ENCODE data around the gene MLST8. TPM values are rescaled to one million over a fixed set of nuclear protein-coding genes. Genes with fewer than 3 reads are reported as not detected.
A peak's percentile ranks its signal among the peaks of the same experiment; 100 is the strongest.

The MLST8 gene
- total RNA-seq, 1 experiment from 2014 or later = 87.6 TPM

DNA sequence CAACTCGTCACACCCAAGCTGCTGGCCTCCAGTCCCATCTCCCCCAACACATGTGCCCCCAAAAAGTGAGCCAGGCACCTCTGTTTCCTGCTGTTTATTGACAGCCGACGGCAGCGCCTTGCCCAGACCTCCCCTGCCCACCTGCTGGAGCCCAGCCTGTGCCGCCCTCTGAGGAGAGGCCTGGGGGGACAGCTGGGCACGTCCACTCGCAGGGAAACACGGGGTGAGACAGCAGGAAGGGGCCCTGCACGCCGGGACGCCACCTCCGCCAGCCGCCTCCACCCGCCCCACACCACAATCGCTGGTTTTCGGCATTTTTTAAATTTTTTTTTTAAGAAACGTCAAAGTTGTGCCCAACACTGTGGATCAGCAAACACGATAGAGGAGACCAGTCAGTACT, 28.2 kb upstream of the MLST8 start:
- POLR2A ChIA-PET = interaction anchor here (1.5 to 2.0 kb wide), 2 partner anchors 15 to 22 kb away, joined by 7 to 9 read pairs; partner anchors contain the start of gene TRAF7
- BruUV-seq (replicated peaks) = no TSS peak

DNA sequence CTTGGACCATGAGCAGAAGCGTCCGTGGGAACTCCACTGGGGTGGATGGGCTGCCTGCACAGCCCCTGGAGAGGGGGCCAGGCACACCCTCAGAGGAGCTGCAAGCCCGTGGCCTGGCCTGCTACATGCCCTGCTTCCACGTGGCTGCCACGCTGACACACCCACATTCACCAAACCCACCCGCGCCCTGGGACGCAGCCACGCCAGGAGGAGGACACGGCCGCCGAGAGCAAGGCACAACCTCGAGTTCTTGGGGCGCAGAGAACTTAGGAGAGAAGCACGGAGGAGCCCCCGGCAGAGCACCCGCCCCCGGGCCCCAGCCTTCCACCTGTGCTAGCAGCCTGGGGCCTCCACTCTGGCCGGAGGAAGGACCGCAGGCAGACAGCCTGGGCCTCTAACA, 27.7 kb upstream of the MLST8 start:
- H3K9me3 Mint-ChIP-seq (ENCODE audit: unreplicated experiment) = no peaks in the 10 kb centered on the region
- ChIA-PET CTCF (interaction anchor here (0.6 to 0.9 kb wide), 3 partner anchors 9 to 74 kb away, joined by 3 to 7 read pairs (median 3); partner anchors contain the start of gene ECI1), POLR2A (interaction anchor here (1.5 to 2.0 kb wide), 2 partner anchors 15 to 22 kb away, joined by 7 to 9 read pairs; partner anchors contain the start of gene TRAF7)
- no peak overlapping the region for H3K4me3 Mint-ChIP-seq (ENCODE audit: unreplicated experiment)
- peaks cover 47% of the 10 kb centered on the region for H3K36me3 Mint-ChIP-seq (ENCODE audit: insufficient read depth, unreplicated experiment)
- no peaks in the 10 kb centered on the region for H3K27me3 Mint-ChIP-seq (ENCODE audit: insufficient read depth, unreplicated experiment)
- H3K27ac Mint-ChIP-seq (ENCODE audit: low read depth, unreplicated experiment) = no peak overlapping the region
- TF ChIP-seq, protein P1, sequence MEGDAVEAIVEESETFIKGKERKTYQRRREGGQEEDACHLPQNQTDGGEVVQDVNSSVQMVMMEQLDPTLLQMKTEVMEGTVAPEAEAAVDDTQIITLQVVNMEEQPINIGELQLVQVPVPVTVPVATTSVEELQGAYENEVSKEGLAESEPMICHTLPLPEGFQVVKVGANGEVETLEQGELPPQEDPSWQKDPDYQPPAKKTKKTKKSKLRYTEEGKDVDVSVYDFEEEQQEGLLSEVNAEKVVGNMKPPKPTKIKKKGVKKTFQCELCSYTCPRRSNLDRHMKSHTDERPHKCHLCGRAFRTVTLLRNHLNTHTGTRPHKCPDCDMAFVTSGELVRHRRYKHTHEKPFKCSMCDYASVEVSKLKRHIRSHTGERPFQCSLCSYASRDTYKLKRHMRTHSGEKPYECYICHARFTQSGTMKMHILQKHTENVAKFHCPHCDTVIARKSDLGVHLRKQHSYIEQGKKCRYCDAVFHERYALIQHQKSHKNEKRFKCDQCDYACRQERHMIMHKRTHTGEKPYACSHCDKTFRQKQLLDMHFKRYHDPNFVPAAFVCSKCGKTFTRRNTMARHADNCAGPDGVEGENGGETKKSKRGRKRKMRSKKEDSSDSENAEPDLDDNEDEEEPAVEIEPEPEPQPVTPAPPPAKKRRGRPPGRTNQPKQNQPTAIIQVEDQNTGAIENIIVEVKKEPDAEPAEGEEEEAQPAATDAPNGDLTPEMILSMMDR (IDR thresholded peaks at IDR 0.05; ENCODE audit: unreplicated experiment) = no peak
- peaks cover 5% of the 10 kb centered on the region for H3K4me1 Mint-ChIP-seq (ENCODE audit: insufficient read depth, unreplicated experiment)
- intact Hi-C loops (cut with micrococcal nuclease) = no loop called here
- TSS peak; percentile 77 for BruUV-seq (replicated peaks)
- no peak for DNase-seq (ENCODE audit: unreplicated experiment)

More for the DNA sequence above, 28.2 kb upstream of the MLST8 start:
- no peaks in the 10 kb centered on the region for H3K27me3 Mint-ChIP-seq (ENCODE audit: insufficient read depth, unreplicated experiment)
- TF ChIP-seq, protein P1 (IDR thresholded peaks at IDR 0.05; ENCODE audit: unreplicated experiment) = no peak
- CTCF ChIA-PET = interaction anchor here (0.6 kb wide), 1 partner anchor 74 kb away, joined by 3 read pairs; the partner anchor contains the start of gene ECI1
- no peak for DNase-seq (ENCODE audit: unreplicated experiment)
- H3K4me3 Mint-ChIP-seq (ENCODE audit: unreplicated experiment) = no peak overlapping the region
- H3K4me1 Mint-ChIP-seq (ENCODE audit: insufficient read depth, unreplicated experiment) = peaks cover under 1% of the 10 kb centered on the region
- intact Hi-C loops (cut with micrococcal nuclease) = no loop called here
- H3K9me3 Mint-ChIP-seq (ENCODE audit: unreplicated experiment) = no peaks in the 10 kb centered on the region
- no peak overlapping the region for H3K27ac Mint-ChIP-seq (ENCODE audit: low read depth, unreplicated experiment)
- H3K36me3 Mint-ChIP-seq (ENCODE audit: insufficient read depth, unreplicated experiment) = peaks cover 47% of the 10 kb centered on the region

DNA sequence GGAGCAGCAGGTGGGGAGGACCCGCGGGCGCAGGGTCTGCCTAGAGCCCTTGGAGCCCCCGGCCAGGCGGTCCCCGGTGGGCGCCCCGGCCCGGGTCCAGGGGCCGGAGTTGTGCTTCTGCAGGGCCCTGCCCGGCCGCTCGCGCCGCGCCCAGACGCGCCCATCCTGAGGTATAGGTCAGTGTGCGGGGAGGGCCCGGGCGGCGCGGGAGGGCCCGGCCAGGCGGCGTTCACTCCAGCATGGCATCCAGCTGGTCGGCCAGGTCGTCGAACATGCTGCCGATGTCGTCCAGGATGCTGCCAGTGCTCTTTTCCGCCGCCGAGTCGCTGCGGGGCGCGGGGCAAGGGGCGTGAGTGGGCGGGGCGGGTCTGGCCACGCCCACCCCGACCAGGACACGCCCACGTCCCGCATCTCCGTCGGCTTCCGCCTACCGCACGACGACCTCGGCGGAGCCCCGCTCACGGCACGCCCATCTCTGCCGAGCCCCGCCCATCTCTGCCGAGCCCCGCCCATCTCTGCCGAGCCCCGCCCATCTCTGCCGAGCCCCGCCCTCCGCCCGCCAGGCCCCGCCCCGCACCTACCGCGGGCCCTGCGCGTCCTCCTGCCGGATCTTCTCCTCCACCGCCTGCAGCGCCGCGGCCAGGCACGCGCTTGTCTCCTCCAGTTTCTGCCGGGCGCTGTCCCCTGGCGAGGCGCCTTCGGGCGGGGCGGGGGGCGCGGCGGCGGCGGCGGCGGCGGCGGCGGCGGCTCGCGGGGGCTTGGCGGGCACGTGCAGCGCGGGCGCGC, 26.7 kb upstream of the MLST8 start:
- intact Hi-C loops (cut with micrococcal nuclease) = no loop called here
- DNase-seq (ENCODE audit: unreplicated experiment) = no peak
- TF ChIP-seq, protein P1 (IDR thresholded peaks at IDR 0.05; ENCODE audit: unreplicated experiment) = no peak
- peaks cover 5% of the 10 kb centered on the region for H3K4me1 Mint-ChIP-seq (ENCODE audit: insufficient read depth, unreplicated experiment)
- H3K4me3 Mint-ChIP-seq (ENCODE audit: unreplicated experiment) = no peak overlapping the region
- H3K27me3 Mint-ChIP-seq (ENCODE audit: insufficient read depth, unreplicated experiment) = no peaks in the 10 kb centered on the region
- H3K9me3 Mint-ChIP-seq (ENCODE audit: unreplicated experiment) = no peaks in the 10 kb centered on the region
- BruUV-seq (replicated peaks) = no TSS peak
- ChIA-PET CTCF (interaction anchor here (0.6 to 0.9 kb wide), 2 partner anchors 10 to 13 kb away, joined by 3 to 7 read pairs; no protein-coding TSS in a partner anchor), POLR2A (interaction anchor here (2.0 kb wide), 1 partner anchor 23 kb away, joined by 9 read pairs; the partner anchor contains the start of gene TRAF7)
- no peak overlapping the region for H3K27ac Mint-ChIP-seq (ENCODE audit: low read depth, unreplicated experiment)
- peaks cover 40% of the 10 kb centered on the region for H3K36me3 Mint-ChIP-seq (ENCODE audit: insufficient read depth, unreplicated experiment)

DNA sequence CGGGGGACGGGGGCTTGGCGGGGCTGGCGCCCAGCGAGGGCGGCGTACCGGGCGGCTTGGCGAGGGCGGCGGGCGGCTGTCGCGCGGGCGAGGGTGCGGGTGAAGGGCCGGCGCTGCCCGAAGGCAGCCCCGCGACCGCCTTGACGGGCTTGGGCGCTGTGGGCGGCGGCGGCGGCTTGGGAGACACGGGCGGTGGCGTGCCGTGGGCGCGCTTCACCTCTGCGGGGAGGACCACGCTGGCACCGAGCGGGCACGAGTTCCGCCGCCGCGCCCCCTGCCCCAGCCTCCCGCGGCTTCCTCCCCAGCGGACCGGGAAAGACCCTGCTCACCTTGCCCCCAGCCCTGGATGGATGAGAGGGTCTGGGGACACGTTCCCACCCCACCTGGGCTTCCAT, 26.1 kb upstream of the MLST8 start:
- ChIA-PET CTCF (no interaction called here), POLR2A (no interaction called here)
- Mint-ChIP-seq H3K27ac (ENCODE audit: low read depth, unreplicated experiment) (no peak overlapping the region), H3K36me3 (ENCODE audit: insufficient read depth, unreplicated experiment) (peaks cover 34% of the 10 kb centered on the region), H3K9me3 (ENCODE audit: unreplicated experiment) (no peaks in the 10 kb centered on the region), H3K4me3 (ENCODE audit: unreplicated experiment) (no peak overlapping the region), H3K27me3 (ENCODE audit: insufficient read depth, unreplicated experiment) (no peaks in the 10 kb centered on the region), H3K4me1 (ENCODE audit: insufficient read depth, unreplicated experiment) (peaks cover 5% of the 10 kb centered on the region)
- TF ChIP-seq, protein P1 (IDR thresholded peaks at IDR 0.05; ENCODE audit: unreplicated experiment) = no peak
- BruUV-seq (replicated peaks) = no TSS peak
- no peak for DNase-seq (ENCODE audit: unreplicated experiment)
- intact Hi-C loops (cut with micrococcal nuclease) = no loop called here

All from MCF 10A (cell line).